HG03060 (cell line): Measurements from ENCODE around the gene B4GALNT4.
A peak's percentile ranks its signal among the peaks of the same experiment; 100 is the strongest.
"Not testable (repeated sequence)": the region's sequence is repeated elsewhere in the genome, so short reads cannot be mapped to it uniquely, and the experiment has no call there.

Source experiments
- ATAC-seq: cut with Tn5 transposase; IDR thresholded peaks from one replicate; pipeline ENCODE4 v1.9.1; 2021; ENCODE audit warnings: low read depth, moderate number of reproducible peaks; ENCODE audit not compliant: unreplicated experiment

The B4GALNT4 gene

GRCh38 chr11:404551-405264 is 35.4 kb downstream of the B4GALNT4 start:
- no peak for ATAC-seq

- ATAC-seq, result no peak
Measured at GRCh38 chr11:405323-405953, 36.1 kb downstream of the B4GALNT4 start.

- ATAC-seq, result no peak
Measured at GRCh38 chr11:405954-406795, 36.9 kb downstream of the B4GALNT4 start.

GRCh38 chr11:406796-407650 is 37.7 kb downstream of the B4GALNT4 start:
- ATAC-seq, result peak; percentile 48

GRCh38 chr11:407651-408123 is 38.4 kb downstream of the B4GALNT4 start:
- no peak for ATAC-seq

- no peak for ATAC-seq
Measured at GRCh38 chr11:408154-409007, 39.1 kb downstream of the B4GALNT4 start.

- ATAC-seq, result no peak
Measured at GRCh38 chr11:409008-409599, 39.8 kb downstream of the B4GALNT4 start.

- ATAC-seq, result no peak
Measured at GRCh38 chr11:409600-410483, 40.5 kb downstream of the B4GALNT4 start.

- not testable (repeated sequence) for ATAC-seq
Measured at GRCh38 chr11:410711-411110, 41.4 kb downstream of the B4GALNT4 start.

- not testable (repeated sequence) for ATAC-seq
Measured at GRCh38 chr11:411520-411919, 42.2 kb downstream of the B4GALNT4 start.

GRCh38 chr11:412641-413119 is 43.4 kb downstream of the B4GALNT4 start:
- no peak for ATAC-seq

GRCh38 chr11:413120-414081 is 44.1 kb downstream of the B4GALNT4 start:
- no peak for ATAC-seq

- no peak for ATAC-seq
Measured at GRCh38 chr11:414318-414857, 45.1 kb downstream of the B4GALNT4 start.

GRCh38 chr11:415640-416041 is 46.3 kb downstream of the B4GALNT4 start:
- ATAC-seq, result no peak

GRCh38 chr11:416051-416756 is 46.9 kb downstream of the B4GALNT4 start:
- ATAC-seq, result no peak
